ENCODE measurements around the gene EXOC2. TPM values are rescaled to one million over a fixed set of nuclear protein-coding genes. Genes with fewer than 3 reads are reported as not detected.
"Not testable (repeated sequence)": the region's sequence is repeated elsewhere in the genome, so short reads cannot be mapped to it uniquely, and the experiment has no call there.

The EXOC2 gene
- total RNA-seq, 1 donor from 2014 or later, result 22.9 TPM

DNA sequence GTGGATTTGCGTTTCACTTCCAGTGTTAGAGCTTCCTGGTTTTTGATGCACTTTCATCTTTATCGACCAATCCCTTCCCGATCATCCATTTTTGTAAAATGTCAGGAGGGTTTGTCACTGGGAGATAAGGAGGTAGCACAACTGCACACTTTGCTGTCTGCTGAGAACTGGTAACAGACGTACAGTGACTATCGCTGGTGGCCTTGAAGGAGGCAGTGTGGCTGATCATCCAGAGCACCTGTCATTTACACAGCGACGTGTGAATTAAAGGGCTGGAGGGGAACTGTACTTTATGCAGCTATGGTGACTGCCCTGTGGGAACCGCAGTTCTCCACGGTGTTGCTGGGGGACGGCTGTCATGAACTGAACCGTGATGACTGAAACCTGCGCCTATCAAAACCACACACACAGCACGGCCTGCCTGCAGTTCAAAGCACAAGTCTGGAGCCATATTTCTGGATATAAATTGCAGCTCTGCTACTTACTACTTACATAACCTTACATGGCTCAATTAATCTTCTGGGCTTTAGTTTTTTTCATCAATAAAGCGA, 86.0 kb downstream of the EXOC2 start:
- DNase-seq (ENCODE audit: extremely low spot score, unreplicated experiment), result no peak
- Mint-ChIP-seq H3K9me3 (no peaks in the 10 kb centered on the region), H3K27me3 (no peaks in the 10 kb centered on the region), H3K4me3 (no peak overlapping the region), H3K27ac (no peak overlapping the region), H3K4me1 (ENCODE audit: unreplicated experiment) (no peaks in the 10 kb centered on the region), H3K36me3 (peaks cover 15% of the 10 kb centered on the region)
- TF ChIP-seq, protein P1, sequence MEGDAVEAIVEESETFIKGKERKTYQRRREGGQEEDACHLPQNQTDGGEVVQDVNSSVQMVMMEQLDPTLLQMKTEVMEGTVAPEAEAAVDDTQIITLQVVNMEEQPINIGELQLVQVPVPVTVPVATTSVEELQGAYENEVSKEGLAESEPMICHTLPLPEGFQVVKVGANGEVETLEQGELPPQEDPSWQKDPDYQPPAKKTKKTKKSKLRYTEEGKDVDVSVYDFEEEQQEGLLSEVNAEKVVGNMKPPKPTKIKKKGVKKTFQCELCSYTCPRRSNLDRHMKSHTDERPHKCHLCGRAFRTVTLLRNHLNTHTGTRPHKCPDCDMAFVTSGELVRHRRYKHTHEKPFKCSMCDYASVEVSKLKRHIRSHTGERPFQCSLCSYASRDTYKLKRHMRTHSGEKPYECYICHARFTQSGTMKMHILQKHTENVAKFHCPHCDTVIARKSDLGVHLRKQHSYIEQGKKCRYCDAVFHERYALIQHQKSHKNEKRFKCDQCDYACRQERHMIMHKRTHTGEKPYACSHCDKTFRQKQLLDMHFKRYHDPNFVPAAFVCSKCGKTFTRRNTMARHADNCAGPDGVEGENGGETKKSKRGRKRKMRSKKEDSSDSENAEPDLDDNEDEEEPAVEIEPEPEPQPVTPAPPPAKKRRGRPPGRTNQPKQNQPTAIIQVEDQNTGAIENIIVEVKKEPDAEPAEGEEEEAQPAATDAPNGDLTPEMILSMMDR (conservative IDR thresholded peaks at IDR 0.05), result no peak

DNA sequence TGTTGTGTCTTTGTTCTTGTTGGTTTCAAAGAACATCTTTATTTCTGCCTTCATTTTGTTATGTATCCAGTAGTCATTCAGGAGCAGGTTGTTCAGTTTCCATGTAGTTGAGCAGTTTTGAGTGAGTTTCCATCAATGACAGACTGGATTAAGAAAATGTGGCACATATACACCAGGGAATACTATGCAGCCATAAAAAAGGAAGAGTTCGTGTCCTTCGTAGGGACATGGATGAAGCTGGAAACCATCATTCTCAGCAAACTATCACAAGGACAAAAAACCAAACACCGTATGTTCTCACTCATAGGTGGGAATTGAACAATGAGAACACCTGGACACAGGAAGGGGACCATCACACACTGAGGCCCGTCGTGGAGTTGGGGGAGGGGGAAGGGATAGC, 87.0 kb downstream of the EXOC2 start:
- not testable (repeated sequence) for H3K4me3 Mint-ChIP-seq; H3K9me3 Mint-ChIP-seq; H3K4me1 Mint-ChIP-seq (ENCODE audit: unreplicated experiment); H3K27ac Mint-ChIP-seq; DNase-seq (ENCODE audit: extremely low spot score, unreplicated experiment); H3K27me3 Mint-ChIP-seq
- H3K36me3 Mint-ChIP-seq, result peaks cover 15% of the 10 kb centered on the region

DNA sequence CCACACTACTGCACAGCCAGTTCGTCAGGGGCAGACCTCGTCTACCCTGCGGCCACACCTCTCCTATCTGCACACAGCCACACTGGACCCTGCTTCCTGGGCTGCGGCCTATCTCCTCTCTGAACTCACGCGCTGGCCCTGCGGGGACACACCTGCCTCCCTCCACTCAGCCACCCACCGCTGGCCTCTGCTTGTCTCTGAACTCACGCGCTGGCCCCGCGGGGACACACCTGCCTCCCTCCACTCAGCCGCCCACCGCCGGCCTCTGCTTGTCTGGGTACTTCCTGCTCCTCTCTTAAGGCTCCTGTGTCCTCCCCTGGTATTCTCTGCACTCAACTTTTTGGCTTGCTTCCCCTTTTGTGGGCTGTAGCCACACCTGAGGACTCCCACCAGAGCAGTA, 88.4 kb downstream of the EXOC2 start:
- TF ChIP-seq, protein P1 (conservative IDR thresholded peaks at IDR 0.05), result no peak
- Mint-ChIP-seq H3K36me3 (peaks cover 15% of the 10 kb centered on the region), H3K4me3 (no peak overlapping the region), H3K4me1 (ENCODE audit: unreplicated experiment) (no peaks in the 10 kb centered on the region), H3K27me3 (no peaks in the 10 kb centered on the region), H3K9me3 (no peaks in the 10 kb centered on the region), H3K27ac (no peak overlapping the region)
- no peak for DNase-seq (ENCODE audit: extremely low spot score, unreplicated experiment)

DNA sequence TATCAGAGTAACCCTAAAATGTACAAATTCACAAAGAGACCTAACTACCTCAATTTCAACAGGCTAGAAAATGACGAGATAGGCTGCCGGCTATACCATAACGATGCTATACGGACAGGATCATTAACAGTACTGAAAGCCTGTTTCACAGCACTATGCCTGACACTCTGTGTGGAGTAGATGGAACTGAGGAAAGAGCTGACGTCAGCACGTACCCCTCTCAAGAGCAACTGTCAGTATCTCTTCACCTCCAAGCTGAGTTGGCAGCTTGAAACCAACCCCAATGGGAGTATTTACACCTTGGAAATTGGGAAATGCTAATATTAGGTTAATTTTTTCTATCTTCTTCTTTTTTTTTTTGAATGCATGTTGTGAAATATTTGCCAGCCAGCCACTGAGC, 89.7 kb downstream of the EXOC2 start:
- no peaks in the 10 kb centered on the region for H3K9me3 Mint-ChIP-seq

DNA sequence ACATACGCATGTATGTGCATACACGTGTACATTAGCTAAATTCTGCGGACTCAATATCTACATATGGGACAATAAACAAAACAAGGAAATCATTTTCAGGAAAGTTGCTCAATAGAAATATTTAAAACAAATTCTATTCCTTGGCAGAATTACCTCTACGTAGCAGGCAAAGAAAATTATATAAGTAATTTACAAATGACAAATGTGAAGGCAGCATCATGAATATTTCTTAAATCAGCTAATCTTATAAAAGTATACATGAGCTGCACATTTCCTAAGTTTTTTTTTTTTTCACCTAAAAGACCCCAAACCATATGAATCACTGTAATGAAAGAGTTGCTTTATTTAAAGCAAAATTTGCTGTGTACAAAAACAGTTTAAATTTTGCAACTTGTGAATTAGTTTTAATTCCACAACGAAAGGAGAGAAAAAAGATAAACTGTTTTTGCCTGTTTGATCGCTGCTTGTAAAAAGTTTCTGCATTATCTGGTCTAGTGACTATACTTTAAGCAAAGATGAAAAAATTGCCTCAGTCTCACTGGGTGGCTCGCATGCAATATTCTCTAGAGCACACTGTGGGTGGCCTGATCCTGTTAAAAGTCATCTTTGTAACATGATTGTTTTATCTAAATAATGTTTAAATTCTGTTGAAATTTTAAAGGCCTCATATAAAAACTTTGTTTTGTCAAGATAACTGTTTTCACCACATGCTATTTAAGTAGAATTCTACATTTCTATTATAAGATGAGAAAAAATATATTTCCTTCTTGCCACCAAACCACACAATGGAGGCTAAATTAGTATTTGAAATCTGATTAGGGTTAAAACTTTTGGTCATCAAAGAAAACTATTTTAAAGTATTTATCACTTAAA, 93.1 kb downstream of the EXOC2 start:
- DNase-seq (ENCODE audit: extremely low spot score, unreplicated experiment), result no peak
- no peak overlapping the region for H3K4me3 Mint-ChIP-seq
- H3K27ac Mint-ChIP-seq, result no peak overlapping the region
- no peaks in the 10 kb centered on the region for H3K27me3 Mint-ChIP-seq
- no peaks in the 10 kb centered on the region for H3K9me3 Mint-ChIP-seq
- H3K4me1 Mint-ChIP-seq (ENCODE audit: unreplicated experiment), result no peaks in the 10 kb centered on the region
- H3K36me3 Mint-ChIP-seq, result peaks cover 9% of the 10 kb centered on the region
- TF ChIP-seq, protein P1 (conservative IDR thresholded peaks at IDR 0.05), result no peak

More for the DNA sequence above, 89.7 kb downstream of the EXOC2 start:
- no peak overlapping the region for H3K27ac Mint-ChIP-seq
- TF ChIP-seq, protein P1 (conservative IDR thresholded peaks at IDR 0.05), result no peak
- no peak for DNase-seq (ENCODE audit: extremely low spot score, unreplicated experiment)
- peaks cover 11% of the 10 kb centered on the region for H3K36me3 Mint-ChIP-seq
- H3K27me3 Mint-ChIP-seq, result no peaks in the 10 kb centered on the region
- no peaks in the 10 kb centered on the region for H3K4me1 Mint-ChIP-seq (ENCODE audit: unreplicated experiment)
- no peak overlapping the region for H3K4me3 Mint-ChIP-seq

DNA sequence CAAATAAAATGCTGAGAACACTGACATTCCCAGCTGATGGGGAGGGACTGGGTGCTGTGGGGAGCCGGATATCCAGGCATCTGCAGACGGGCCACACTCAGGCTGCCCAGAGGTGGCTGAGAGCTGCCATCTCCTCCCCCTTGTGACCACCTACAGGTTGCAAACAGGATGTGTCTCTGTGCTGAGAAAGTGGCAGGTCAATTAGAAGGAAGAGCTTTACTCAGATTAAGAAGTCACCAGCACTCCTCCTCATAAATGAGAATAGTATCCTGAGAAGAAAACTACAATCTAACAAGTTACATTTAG, 99.1 kb downstream of the EXOC2 start:
- no peak for DNase-seq (ENCODE audit: extremely low spot score, unreplicated experiment)
- Mint-ChIP-seq H3K27me3 (no peaks in the 10 kb centered on the region), H3K27ac (no peak overlapping the region), H3K4me1 (ENCODE audit: unreplicated experiment) (no peaks in the 10 kb centered on the region), H3K9me3 (no peaks in the 10 kb centered on the region), H3K36me3 (peaks cover 33% of the 10 kb centered on the region), H3K4me3 (no peak overlapping the region)
- TF ChIP-seq, protein P1 (conservative IDR thresholded peaks at IDR 0.05), result no peak
